HepG2 (cell line): ENCODE data around the gene CTSW. TPM values are rescaled to one million over a fixed set of nuclear protein-coding genes. Genes with fewer than 3 reads are reported as not detected.

Source experiments
- DRAP1 ChIP-seq: IDR thresholded peaks from 2 replicates; pipeline ENCODE4 v1.6.1; 2016; ENCODE audit warnings: missing genetic modification reagents, missing compliant biosample characterization
- EP300 ChIP-seq, 3 experiments: sonication (generic) in 1 of 3; formaldehyde crosslinking in 1 of 3; IDR thresholded peaks; 2 replicates each; pipeline versions ENCODE4 v1.5.1 to v1.6.1; 2011 to 2020; ENCODE audit warnings: low read depth in 2 of 3, low read length in 2 of 3, borderline replicate concordance in 1 of 3, improper control_type of control experiment in 1 of 3, mild to moderate bottlenecking in 1 of 3, missing genetic modification reagents in 1 of 3, moderate library complexity in 1 of 3
- HMG20B ChIP-seq: conservative IDR thresholded peaks from 2 replicates; pipeline ENCODE4 v1.6.1; 2016; ENCODE audit warnings: missing genetic modification reagents, missing compliant biosample characterization
- HNRNPUL1 ChIP-seq: fragments of 200-400 bp; formaldehyde crosslinking; IDR thresholded peaks from 2 replicates; pipeline ENCODE4 v1.6.1; 2017; ENCODE audit warnings: low read depth, mild to moderate bottlenecking, low read length, moderate library complexity
- HOXD1 ChIP-seq: sonication (generic); formaldehyde crosslinking; IDR thresholded peaks from 2 replicates; pipeline ENCODE4 v1.5.0; 2020; ENCODE audit warnings: missing genetic modification reagents
- JARID2 ChIP-seq: sonication (generic); formaldehyde crosslinking; IDR thresholded peaks from 2 replicates; pipeline ENCODE4 v1.8.1; 2023; ENCODE audit warnings: missing genetic modification reagents, inconsistent platforms; ENCODE audit not compliant: insufficient replicate concordance
- NFATC3 ChIP-seq: sonication (generic); formaldehyde crosslinking; IDR thresholded peaks from 2 replicates; pipeline ENCODE4 v1.5.1; 2020; ENCODE audit warnings: mild to moderate bottlenecking, missing genetic modification reagents
- NFYC ChIP-seq: IDR thresholded peaks from 2 replicates; pipeline ENCODE4 v1.6.1; 2016; ENCODE audit warnings: missing genetic modification reagents, missing compliant biosample characterization
- PRPF4 ChIP-seq: fragments of 200-400 bp; formaldehyde crosslinking; IDR thresholded peaks from 2 replicates; pipeline ENCODE4 v1.6.1; 2016; ENCODE audit warnings: low read length, low read depth; ENCODE audit not compliant: poor library complexity, severe bottlenecking
- RBAK ChIP-seq: sonication (generic); formaldehyde crosslinking; IDR thresholded peaks from 2 replicates; pipeline ENCODE4 v1.5.1; 2020; ENCODE audit warnings: mild to moderate bottlenecking, missing genetic modification reagents
- RNF2 ChIP-seq: fragments of 450-650 bp; conservative IDR thresholded peaks from 2 replicates; pipeline ENCODE4 v1.6.1; 2016; ENCODE audit warnings: low read depth
- SNAI1 ChIP-seq: sonication (generic); formaldehyde crosslinking; IDR thresholded peaks from 2 replicates; pipeline ENCODE4 v1.5.0; 2020; ENCODE audit warnings: mild to moderate bottlenecking, missing genetic modification reagents, borderline replicate concordance
- SOX13 ChIP-seq, 3 experiments: fragments of 450-650 bp in 1 of 3; sonication (generic) in 1 of 3; formaldehyde crosslinking in 1 of 3; IDR thresholded peaks in 2 of 3; conservative IDR thresholded peaks in 1 of 3; 2 replicates each; pipeline versions ENCODE4 v1.5.0 to v1.6.1; 2016 to 2020; ENCODE audit warnings: antibody characterized with exemption in 1 of 3, mild to moderate bottlenecking in 1 of 3, missing compliant biosample characterization in 1 of 3, missing genetic modification reagents in 1 of 3, moderate library complexity in 1 of 3
- ZNF337 ChIP-seq: sonication (generic); formaldehyde crosslinking; IDR thresholded peaks from 2 replicates; pipeline ENCODE4 v1.5.1; 2020; ENCODE audit warnings: missing genetic modification reagents, low read depth, mild to moderate bottlenecking, borderline replicate concordance
- ZNF563 ChIP-seq: sonication (generic); formaldehyde crosslinking; IDR thresholded peaks from 2 replicates; pipeline ENCODE4 v1.8.0; 2022; ENCODE audit warnings: mild to moderate bottlenecking, moderate library complexity, missing genetic modification reagents
- ZNF75D ChIP-seq: sonication (generic); formaldehyde crosslinking; IDR thresholded peaks from 2 replicates; pipeline ENCODE4 v1.8.1; 2023; ENCODE audit warnings: missing genetic modification reagents, mild to moderate bottlenecking, borderline replicate concordance
- polyA plus RNA-seq, 8 experiments: library from polyadenylated mRNA; depleted of rRNA in 3 of 8; stranded (reverse) in 7 of 8; unstranded in 1 of 8; fragments of >200 nt; fragmentation: Illumina TruSeq in 4 of 8; extraction: Trizol in 4 of 8; gene quantifications; 2 replicates each; pipeline versions ENCODE4 v1.2.1 to v1.2.3, GENCODE V29; 2011 to 2016; ENCODE audit warnings: low read depth in 4 of 8, missing spikeins in 1 of 8, mixed read lengths in 1 of 8; ENCODE audit not compliant: insufficient read depth in 1 of 8
- total RNA-seq, 5 experiments: library from RNA; depleted of rRNA; stranded (reverse); fragments of >200 nt; fragmentation: Illumina TruSeq; extraction: Trizol; gene quantifications; 2 replicates each; pipeline ENCODE4 v1.2.3, GENCODE V29; 2016; ENCODE audit warnings: low read depth in 1 of 5
- TF ChIP-seq, protein P1 (sequence below): sonication (generic); formaldehyde crosslinking; IDR thresholded peaks from 2 replicates; pipeline ENCODE4 v1.5.0; 2020; ENCODE audit warnings: mild to moderate bottlenecking, missing genetic modification reagents, borderline replicate concordance

Gene CTSW
- total and polyA plus RNA-seq, 2 of the 13 experiments (the other 11 are each of a cell fraction or from before 2014, with no cell fraction given), result 0.09 TPM; not detected in 1

DNA sequence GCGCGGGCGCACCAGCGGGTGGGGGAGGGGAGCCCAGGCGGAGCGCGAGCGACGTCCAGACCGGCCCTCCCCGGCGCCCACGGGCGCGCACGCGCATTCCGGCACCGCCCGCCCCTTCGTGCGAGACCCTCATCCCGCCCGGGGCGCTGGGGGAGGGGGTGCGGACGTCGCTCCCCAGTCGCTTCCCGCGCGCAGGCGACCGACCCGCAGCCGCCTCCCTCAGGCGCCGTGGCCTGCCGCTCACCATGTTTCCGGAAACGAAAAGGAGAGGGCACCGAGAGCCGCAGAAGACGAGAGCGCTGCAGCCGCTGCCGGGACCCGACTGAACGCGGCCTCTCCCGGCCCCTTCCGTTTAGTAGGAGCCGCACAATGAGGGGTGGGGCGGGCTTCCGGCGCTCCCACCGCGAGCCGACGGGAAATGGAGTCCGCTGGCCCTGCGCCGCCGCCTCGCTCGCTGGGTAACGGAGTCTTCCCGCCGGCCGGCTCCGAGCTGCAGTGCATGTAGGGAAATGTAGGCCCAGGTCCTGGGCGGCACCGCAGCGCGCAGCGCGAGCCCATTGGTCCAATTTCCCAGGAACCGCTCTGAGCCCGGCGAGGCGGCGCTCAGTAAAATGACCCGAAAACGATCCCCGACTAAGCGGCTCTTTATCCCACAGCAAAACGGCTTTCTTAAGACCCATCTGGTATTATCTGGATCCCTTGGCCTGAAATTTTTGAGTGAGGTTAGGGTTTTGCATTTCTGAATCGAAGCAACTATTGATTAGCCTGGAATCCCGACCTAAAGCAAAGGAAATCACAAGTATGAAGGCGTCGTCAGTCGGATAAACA, 21.6 kb upstream of the CTSW start, which contains the start of gene CFL1 (continued):
- TF ChIP-seq, protein P1, sequence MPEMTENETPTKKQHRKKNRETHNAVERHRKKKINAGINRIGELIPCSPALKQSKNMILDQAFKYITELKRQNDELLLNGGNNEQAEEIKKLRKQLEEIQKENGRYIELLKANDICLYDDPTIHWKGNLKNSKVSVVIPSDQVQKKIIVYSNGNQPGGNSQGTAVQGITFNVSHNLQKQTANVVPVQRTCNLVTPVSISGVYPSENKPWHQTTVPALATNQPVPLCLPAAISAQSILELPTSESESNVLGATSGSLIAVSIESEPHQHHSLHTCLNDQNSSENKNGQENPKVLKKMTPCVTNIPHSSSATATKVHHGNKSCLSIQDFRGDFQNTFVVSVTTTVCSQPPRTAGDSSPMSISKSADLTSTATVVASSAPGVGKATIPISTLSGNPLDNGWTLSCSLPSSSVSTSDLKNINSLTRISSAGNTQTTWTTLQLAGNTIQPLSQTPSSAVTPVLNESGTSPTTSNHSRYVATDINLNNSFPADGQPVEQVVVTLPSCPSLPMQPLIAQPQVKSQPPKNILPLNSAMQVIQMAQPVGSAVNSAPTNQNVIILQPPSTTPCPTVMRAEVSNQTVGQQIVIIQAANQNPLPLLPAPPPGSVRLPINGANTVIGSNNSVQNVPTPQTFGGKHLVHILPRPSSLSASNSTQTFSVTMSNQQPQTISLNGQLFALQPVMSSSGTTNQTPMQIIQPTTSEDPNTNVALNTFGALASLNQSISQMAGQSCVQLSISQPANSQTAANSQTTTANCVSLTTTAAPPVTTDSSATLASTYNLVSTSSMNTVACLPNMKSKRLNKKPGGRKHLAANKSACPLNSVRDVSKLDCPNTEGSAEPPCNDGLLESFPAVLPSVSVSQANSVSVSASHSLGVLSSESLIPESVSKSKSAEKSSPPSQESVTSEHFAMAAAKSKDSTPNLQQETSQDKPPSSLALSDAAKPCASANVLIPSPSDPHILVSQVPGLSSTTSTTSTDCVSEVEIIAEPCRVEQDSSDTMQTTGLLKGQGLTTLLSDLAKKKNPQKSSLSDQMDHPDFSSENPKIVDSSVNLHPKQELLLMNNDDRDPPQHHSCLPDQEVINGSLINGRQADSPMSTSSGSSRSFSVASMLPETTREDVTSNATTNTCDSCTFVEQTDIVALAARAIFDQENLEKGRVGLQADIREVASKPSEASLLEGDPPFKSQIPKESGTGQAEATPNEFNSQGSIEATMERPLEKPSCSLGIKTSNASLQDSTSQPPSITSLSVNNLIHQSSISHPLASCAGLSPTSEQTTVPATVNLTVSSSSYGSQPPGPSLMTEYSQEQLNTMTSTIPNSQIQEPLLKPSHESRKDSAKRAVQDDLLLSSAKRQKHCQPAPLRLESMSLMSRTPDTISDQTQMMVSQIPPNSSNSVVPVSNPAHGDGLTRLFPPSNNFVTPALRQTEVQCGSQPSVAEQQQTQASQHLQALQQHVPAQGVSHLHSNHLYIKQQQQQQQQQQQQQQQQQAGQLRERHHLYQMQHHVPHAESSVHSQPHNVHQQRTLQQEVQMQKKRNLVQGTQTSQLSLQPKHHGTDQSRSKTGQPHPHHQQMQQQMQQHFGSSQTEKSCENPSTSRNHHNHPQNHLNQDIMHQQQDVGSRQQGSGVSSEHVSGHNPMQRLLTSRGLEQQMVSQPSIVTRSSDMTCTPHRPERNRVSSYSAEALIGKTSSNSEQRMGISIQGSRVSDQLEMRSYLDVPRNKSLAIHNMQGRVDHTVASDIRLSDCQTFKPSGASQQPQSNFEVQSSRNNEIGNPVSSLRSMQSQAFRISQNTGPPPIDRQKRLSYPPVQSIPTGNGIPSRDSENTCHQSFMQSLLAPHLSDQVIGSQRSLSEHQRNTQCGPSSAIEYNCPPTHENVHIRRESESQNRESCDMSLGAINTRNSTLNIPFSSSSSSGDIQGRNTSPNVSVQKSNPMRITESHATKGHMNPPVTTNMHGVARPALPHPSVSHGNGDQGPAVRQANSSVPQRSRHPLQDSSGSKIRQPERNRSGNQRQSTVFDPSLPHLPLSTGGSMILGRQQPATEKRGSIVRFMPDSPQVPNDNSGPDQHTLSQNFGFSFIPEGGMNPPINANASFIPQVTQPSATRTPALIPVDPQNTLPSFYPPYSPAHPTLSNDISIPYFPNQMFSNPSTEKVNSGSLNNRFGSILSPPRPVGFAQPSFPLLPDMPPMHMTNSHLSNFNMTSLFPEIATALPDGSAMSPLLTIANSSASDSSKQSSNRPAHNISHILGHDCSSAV, result 0 out of 2 replicates have a peak, but pooled peaks have one; percentile 79
- TF ChIP-seq JARID2 (CRISPR knock-in tag), result no peak
- peak; percentile 91 for TF ChIP-seq ZNF563 (CRISPR knock-in tag)
- TF ChIP-seq HOXD1 (CRISPR knock-in tag), result no peak; the same call in 1 of the 2 replicates
- no peak for TF ChIP-seq PRPF4
- TF ChIP-seq EP300 (IDR thresholded peaks at IDR 0.05; ENCODE audit: low read depth in 2 of 2, low read length in 2 of 2), result no peak
- peak; percentile 41; the same call in 1 of the 2 replicates for TF ChIP-seq EP300 (CRISPR knock-in tag; IDR thresholded peaks at IDR 0.05; ENCODE audit: borderline replicate concordance)
- no peak for TF ChIP-seq RNF2
- no peak for TF ChIP-seq RBAK (CRISPR knock-in tag)
- no peak for TF ChIP-seq ZNF337 (CRISPR knock-in tag)
- peak; percentile 97 for TF ChIP-seq DRAP1 (CRISPR knock-in tag)
- no peak for TF ChIP-seq ZNF75D (CRISPR knock-in tag)
- TF ChIP-seq HNRNPUL1, result peak; percentile 16; the same call in 1 of the 2 replicates
- no peak for TF ChIP-seq SOX13 (IDR thresholded peaks at IDR 0.05)
- TF ChIP-seq SOX13 (CRISPR knock-in tag; conservative IDR thresholded peaks at IDR 0.05 in 1 of 2, IDR thresholded peaks at IDR 0.05 in 1 of 2), result peak in 1 of 2 experiments; percentile 77; a peak in 2 of 4 replicates
- peak; percentile 76 for TF ChIP-seq NFYC
- TF ChIP-seq HMG20B, result 0 out of 2 replicates have a peak, but pooled peaks have one; percentile 23
- TF ChIP-seq NFATC3 (CRISPR knock-in tag), result no peak
- peak; percentile 70; the same call in 1 of the 2 replicates for TF ChIP-seq SNAI1 (CRISPR knock-in tag)
